ENCODE measurements around the gene GAS7. TPM values are rescaled to one million over a fixed set of nuclear protein-coding genes. Genes with fewer than 3 reads are reported as not detected.

The GAS7 gene
- total RNA-seq, 3 donors from 2014 or later, result 0.30 to 1.6 (median 0.82) TPM

GRCh38 chr17:10121971-10122707 is 76.3 kb downstream of the GAS7 start:
- no peaks in the 10 kb centered on the region for H3K36me3 Mint-ChIP-seq (ENCODE audit: insufficient read depth)
- DNase-seq, result no peak
- H3K4me1 Mint-ChIP-seq (ENCODE audit: low read depth), result peaks cover 47% of the 10 kb centered on the region
- H3K9me3 Mint-ChIP-seq, result no peaks in the 10 kb centered on the region
- ATAC-seq, result no peak
- H3K4me3 Mint-ChIP-seq, result no peak overlapping the region
- H3K27me3 Mint-ChIP-seq (ENCODE audit: low read depth), result peaks cover 7% of the 10 kb centered on the region

- Mint-ChIP-seq H3K4me3 (no peak overlapping the region), H3K9me3 (no peaks in the 10 kb centered on the region), H3K4me1 (ENCODE audit: low read depth) (peaks cover 51% of the 10 kb centered on the region), H3K36me3 (ENCODE audit: insufficient read depth) (no peaks in the 10 kb centered on the region), H3K27me3 (ENCODE audit: low read depth) (peaks cover 9% of the 10 kb centered on the region)
- peak in 1 of 2 donors; percentile 31 for ATAC-seq
- no peak for DNase-seq
Measured at GRCh38 chr17:10120749-10121148, 77.7 kb downstream of the GAS7 start.

DNA sequence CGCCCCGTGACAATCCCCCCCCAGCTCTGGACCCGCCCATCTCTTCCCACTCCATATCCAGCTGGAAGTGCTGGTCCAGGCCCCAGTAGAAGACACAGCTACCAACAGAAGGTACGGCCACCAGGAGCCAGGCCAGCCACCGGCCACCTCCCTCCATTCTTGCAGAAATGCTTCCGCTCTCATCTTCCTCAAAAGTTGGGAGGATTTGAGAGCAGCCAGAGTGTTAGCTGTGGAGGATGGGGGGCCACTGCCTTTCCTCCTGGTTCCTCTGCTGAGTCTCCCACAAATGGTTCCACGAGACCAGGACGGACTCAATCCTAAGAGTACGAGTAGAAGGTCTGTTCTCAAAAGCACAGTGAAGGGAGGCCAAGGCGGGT is 78.3 kb downstream of the GAS7 start:
- Mint-ChIP-seq H3K4me3 (no peak overlapping the region), H3K4me1 (ENCODE audit: low read depth) (peaks cover 56% of the 10 kb centered on the region), H3K36me3 (ENCODE audit: insufficient read depth) (no peaks in the 10 kb centered on the region), H3K27me3 (ENCODE audit: low read depth) (peaks cover 9% of the 10 kb centered on the region), H3K9me3 (no peaks in the 10 kb centered on the region)
- DNase-seq (no peak), ATAC-seq (no peak)

GRCh38 chr17:10119203-10120108 is 79.0 kb downstream of the GAS7 start:
- DNase-seq, result no peak
- no peak for ATAC-seq
- H3K9me3 Mint-ChIP-seq, result no peaks in the 10 kb centered on the region
- H3K4me3 Mint-ChIP-seq, result peak overlapping the region; percentile 30
- H3K27me3 Mint-ChIP-seq (ENCODE audit: low read depth), result peaks cover 12% of the 10 kb centered on the region
- H3K36me3 Mint-ChIP-seq (ENCODE audit: insufficient read depth), result no peaks in the 10 kb centered on the region
- H3K4me1 Mint-ChIP-seq (ENCODE audit: low read depth), result peaks cover 62% of the 10 kb centered on the region

DNA sequence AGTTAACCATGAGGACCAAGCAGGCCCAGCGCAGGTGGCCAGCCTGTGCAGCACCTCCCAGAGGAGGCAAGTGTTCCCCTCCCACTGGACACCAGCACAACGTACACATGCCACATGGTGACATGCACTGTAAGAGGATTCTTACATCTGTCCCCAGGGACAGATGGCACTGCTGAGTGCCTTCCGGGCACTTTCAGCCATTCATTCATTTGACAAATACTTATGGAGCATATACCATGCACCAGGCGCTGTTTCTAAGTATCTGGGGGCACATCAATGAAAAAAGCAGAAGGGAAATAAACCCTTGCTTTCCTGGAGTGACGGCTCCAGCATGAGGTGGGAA is 79.6 kb downstream of the GAS7 start:
- Mint-ChIP-seq H3K9me3 (no peaks in the 10 kb centered on the region), H3K4me3 (no peak overlapping the region), H3K4me1 (ENCODE audit: low read depth) (peaks cover 66% of the 10 kb centered on the region), H3K36me3 (ENCODE audit: insufficient read depth) (no peaks in the 10 kb centered on the region), H3K27me3 (ENCODE audit: low read depth) (peaks cover 12% of the 10 kb centered on the region)
- no peak for ATAC-seq
- DNase-seq, result no peak

GRCh38 chr17:10117581-10118001 is 80.8 kb downstream of the GAS7 start:
- Mint-ChIP-seq H3K4me3 (no peak overlapping the region), H3K9me3 (no peaks in the 10 kb centered on the region), H3K36me3 (ENCODE audit: insufficient read depth) (no peaks in the 10 kb centered on the region), H3K27me3 (ENCODE audit: low read depth) (peaks cover 12% of the 10 kb centered on the region), H3K4me1 (ENCODE audit: low read depth) (peaks cover 66% of the 10 kb centered on the region)
- DNase-seq, result no peak
- no peak for ATAC-seq

DNA sequence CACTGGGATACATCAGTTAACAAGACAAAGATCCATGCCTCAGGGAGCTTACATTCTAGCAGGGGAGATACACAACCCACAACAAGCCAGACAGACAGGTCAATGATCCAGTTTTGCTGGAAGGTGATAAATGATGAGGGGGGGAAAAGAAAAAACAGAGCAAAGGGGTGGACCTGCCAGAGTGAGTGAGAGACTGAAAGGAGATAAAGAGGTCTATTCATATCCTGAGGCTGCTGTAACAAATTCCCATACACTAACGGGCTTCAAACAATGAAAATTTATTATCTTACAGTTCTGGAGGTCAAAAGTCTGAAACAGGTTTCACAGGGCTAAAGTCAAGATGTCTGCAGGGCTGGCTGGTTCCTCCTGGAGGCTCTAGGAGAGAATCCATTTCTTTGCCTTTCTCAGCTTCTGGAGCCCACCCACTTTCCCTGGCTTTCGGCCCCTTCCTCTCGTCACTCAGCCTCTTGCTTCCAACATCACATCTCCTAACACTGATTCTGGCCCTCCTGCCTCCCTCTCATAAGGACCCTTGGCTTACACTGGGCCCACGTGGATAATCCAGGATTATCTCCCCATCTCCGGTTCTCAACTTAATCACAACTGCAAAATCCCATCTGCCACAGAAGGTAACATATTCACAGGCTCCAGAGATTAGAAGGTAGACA is 81.5 kb downstream of the GAS7 start:
- Mint-ChIP-seq H3K27me3 (ENCODE audit: low read depth) (peaks cover 9% of the 10 kb centered on the region), H3K4me1 (ENCODE audit: low read depth) (peaks cover 62% of the 10 kb centered on the region), H3K9me3 (no peaks in the 10 kb centered on the region), H3K36me3 (ENCODE audit: insufficient read depth) (no peaks in the 10 kb centered on the region), H3K4me3 (no peak overlapping the region)
- no peak for ATAC-seq
- no peak for DNase-seq

DNA sequence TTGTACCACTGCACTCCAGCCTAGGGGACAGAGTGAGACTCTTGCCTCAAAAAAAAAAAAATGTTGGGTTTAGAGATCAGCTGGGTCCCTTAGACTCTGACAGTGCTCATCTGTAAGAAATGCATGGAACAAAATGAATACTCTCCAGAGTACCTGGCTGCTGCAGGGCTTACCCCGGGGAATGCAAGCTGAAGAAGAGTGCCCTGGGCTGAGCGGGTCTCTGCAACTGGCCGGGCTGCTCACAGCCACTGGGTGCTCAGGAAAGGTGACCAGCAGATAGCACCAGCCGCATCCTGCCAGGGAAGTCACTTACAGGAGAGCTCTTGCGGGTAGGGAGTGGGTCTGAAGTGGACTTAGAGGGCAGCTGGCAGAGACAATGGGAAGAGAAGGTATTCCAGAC is 82.1 kb downstream of the GAS7 start:
- ATAC-seq, result no peak
- Mint-ChIP-seq H3K4me3 (no peak overlapping the region), H3K9me3 (no peaks in the 10 kb centered on the region)

DNA sequence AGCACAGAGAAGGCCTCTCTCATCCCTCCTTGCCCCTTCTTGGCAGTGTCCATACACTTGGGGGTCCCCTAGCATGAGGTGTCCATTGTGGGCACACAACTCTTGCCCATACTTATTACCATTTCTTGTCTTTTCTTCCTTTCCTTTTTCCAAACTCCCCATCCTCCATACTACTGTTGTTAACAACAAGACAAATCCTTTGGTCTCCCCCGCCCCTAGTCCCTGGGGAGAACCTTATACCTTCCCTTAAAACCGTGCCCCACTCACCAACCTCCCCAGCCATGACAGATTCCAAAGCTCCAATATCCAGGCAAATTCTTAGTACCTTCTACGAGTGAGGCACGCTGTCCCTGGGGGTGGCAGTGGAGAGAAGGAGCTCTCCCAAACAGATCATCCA is 82.9 kb downstream of the GAS7 start:
- H3K27me3 Mint-ChIP-seq (ENCODE audit: low read depth), result peaks cover 6% of the 10 kb centered on the region
- DNase-seq (no peak), ATAC-seq (no peak)
- no peaks in the 10 kb centered on the region for H3K9me3 Mint-ChIP-seq
- no peaks in the 10 kb centered on the region for H3K36me3 Mint-ChIP-seq (ENCODE audit: insufficient read depth)
- H3K4me3 Mint-ChIP-seq, result no peak overlapping the region
- peaks cover 55% of the 10 kb centered on the region for H3K4me1 Mint-ChIP-seq (ENCODE audit: low read depth)

More for the DNA sequence above, 82.1 kb downstream of the GAS7 start:
- peaks cover 6% of the 10 kb centered on the region for H3K27me3 Mint-ChIP-seq (ENCODE audit: low read depth)
- DNase-seq, result no peak
- H3K4me1 Mint-ChIP-seq (ENCODE audit: low read depth), result peaks cover 56% of the 10 kb centered on the region
- no peaks in the 10 kb centered on the region for H3K36me3 Mint-ChIP-seq (ENCODE audit: insufficient read depth)

DNA sequence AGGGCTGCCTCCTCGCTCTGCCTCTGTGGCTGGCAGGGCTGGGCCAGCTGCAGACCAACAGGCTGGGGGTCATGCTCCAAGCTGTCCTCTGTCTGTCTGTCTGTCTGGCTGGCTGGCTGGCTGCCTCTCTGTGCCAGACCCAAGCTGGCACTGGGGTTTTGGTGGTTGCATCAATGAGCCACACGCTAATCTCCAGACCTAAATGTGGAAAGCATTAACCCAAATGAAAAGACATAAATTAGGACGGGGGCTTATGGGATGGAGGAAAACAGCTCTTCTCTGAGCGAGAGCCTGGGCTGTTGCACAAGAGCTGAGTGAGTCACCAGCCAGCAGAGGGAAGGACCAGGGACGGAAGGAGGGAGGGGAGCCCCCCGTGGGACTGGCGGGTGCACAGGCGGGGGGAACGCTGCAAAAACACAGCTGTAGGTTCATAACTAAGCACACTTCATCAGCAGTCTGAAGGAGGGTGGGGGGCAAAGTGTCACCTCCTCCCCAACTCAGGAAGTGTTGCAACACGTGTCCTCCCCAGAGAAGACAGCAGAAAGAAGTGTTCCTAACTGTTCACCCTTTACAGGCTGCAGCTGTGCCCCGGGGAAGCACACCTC is 83.4 kb downstream of the GAS7 start:
- ATAC-seq (peak; percentile 79), DNase-seq (peak; percentile 62)
- Mint-ChIP-seq H3K36me3 (ENCODE audit: insufficient read depth) (no peaks in the 10 kb centered on the region), H3K4me1 (ENCODE audit: low read depth) (peaks cover 50% of the 10 kb centered on the region), H3K27me3 (ENCODE audit: low read depth) (peaks cover 6% of the 10 kb centered on the region), H3K9me3 (no peaks in the 10 kb centered on the region), H3K4me3 (peak overlapping the region; percentile 63)

DNA sequence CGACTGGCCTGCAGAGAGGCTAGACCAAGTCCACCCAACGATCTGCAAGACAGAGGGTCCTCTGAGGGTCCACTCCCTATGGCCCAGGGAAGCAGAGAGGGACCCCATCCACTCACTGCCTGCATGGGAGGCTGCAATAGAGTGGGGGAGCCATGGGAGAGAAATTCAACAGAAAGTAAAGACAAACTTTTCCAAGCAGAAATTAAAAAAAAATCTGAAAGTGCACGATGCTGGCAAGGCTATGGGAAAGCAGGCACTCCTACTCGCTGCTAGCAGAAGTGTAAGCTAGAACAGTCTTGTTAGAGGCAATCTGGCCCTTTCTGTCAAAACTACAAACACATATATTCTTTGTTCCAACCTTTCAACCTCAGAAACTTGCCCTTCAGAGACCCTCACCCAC is 85.4 kb downstream of the GAS7 start:
- Mint-ChIP-seq H3K27me3 (ENCODE audit: low read depth) (peaks cover 5% of the 10 kb centered on the region), H3K36me3 (ENCODE audit: insufficient read depth) (no peaks in the 10 kb centered on the region), H3K4me1 (ENCODE audit: low read depth) (peaks cover 34% of the 10 kb centered on the region), H3K4me3 (no peak overlapping the region), H3K9me3 (no peaks in the 10 kb centered on the region)
- DNase-seq (no peak), ATAC-seq (no peak)

DNA sequence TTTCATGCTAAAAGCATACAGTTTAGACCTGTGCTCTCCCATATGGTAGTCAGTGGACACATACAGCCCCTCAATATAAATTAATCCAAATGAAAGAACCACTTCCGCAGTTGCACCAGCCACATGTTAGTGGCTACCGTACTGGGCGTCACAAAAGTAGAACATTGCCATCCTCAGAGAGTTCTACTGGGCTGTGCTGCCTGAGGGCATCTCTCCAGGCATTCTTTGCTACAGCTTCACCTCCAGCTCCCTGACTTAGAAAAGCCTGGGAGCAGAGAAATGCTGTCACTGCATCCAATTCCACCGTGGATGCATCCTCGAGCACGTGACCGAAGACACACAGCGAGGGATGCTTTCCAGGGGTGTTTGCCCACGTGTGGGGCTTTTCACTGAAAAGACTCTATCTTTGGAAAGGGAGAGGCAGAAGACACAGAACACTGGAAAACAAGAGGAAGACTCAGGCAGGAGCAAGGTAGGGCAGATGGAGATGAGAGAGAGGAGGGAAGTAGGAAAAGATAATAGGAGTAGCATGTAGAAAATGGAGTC is 86.4 kb downstream of the GAS7 start:
- Mint-ChIP-seq H3K4me3 (peak overlapping the region; percentile 29), H3K36me3 (ENCODE audit: insufficient read depth) (no peaks in the 10 kb centered on the region), H3K9me3 (no peaks in the 10 kb centered on the region), H3K27me3 (ENCODE audit: low read depth) (peaks cover 5% of the 10 kb centered on the region), H3K4me1 (ENCODE audit: low read depth) (peaks cover 25% of the 10 kb centered on the region)
- DNase-seq, result no peak
- ATAC-seq, result no peak

DNA sequence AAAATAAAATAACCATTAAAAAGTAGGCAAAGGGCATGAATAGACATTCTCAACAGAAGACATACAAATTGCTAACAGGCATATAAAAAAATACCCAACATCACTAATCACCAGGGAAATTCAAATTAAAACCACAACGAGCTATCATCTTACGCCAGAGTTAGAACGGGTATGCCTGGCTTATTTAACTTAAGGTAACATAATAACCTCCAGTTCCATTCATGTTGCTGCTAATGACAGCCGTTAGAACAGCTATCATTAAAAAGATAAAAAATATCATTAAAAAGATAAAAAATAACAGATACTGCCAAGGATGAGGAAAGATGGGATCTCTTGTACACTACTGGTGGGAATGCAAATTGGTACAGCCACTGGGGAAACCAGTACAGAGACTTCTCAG is 89.3 kb downstream of the GAS7 start:
- Mint-ChIP-seq H3K4me1 (ENCODE audit: low read depth) (peaks cover 4% of the 10 kb centered on the region), H3K9me3 (no peaks in the 10 kb centered on the region), H3K36me3 (ENCODE audit: insufficient read depth) (no peaks in the 10 kb centered on the region), H3K27me3 (ENCODE audit: low read depth) (peaks cover 6% of the 10 kb centered on the region), H3K4me3 (no peak overlapping the region)
- ATAC-seq (no peak), DNase-seq (no peak)

All from activated T-cell treated with anti-CD3 and anti-CD28 coated beads, Interleukin-2, amount 50 U/mL, for 4 hours (primary cell).